ENCODE results near the gene RILP.
"Not testable (repeated sequence)": the region's sequence is repeated elsewhere in the genome, so short reads cannot be mapped to it uniquely, and the experiment has no call there.

Gene RILP

GRCh38 chr17:1649844-1650501 lies at the start of gene RILP:
RILP (minus strand) TSS chr17:1649866; CDS start chr17:1649804, 62 bp downstream.
- DNase-seq (ENCODE audit: low read depth), result no peak

- DNase-seq (ENCODE audit: low read depth), result no peak
These were observed 48.0 kb upstream of the RILP start for GRCh38 chr17:1697681-1698080.

- DNase-seq (ENCODE audit: low read depth), result no peak
These were observed 45.7 kb upstream of the RILP start for GRCh38 chr17:1695365-1695764.

GRCh38 chr17:1693339-1693738 lies 43.7 kb upstream of the RILP start:
- DNase-seq (ENCODE audit: low read depth), result no peak

GRCh38 chr17:1690544-1691221 lies 41.0 kb upstream of the RILP start:
- DNase-seq (ENCODE audit: low read depth), result no peak

- not testable (repeated sequence) for DNase-seq (ENCODE audit: low read depth)
These were observed 38.7 kb upstream of the RILP start for GRCh38 chr17:1688405-1688804.

- DNase-seq (ENCODE audit: low read depth), result no peak
These were observed 36.4 kb upstream of the RILP start for GRCh38 chr17:1686086-1686485.

- DNase-seq (ENCODE audit: low read depth), result peak; percentile 97
These were observed 34.9 kb upstream of the RILP start, which contains the start of gene PRPF8 for GRCh38 chr17:1684378-1685189. PRPF8 (minus strand) TSS chr17:1684867; CDS start chr17:1684571, 296 bp downstream.

- DNase-seq (ENCODE audit: low read depth), result no peak
These were observed 33.8 kb upstream of the RILP start for GRCh38 chr17:1683459-1683858.

GRCh38 chr17:1676401-1676800 lies 26.7 kb upstream of the RILP start:
- no peak for DNase-seq (ENCODE audit: low read depth)

GRCh38 chr17:1673041-1673785 lies 23.5 kb upstream of the RILP start:
- DNase-seq (ENCODE audit: low read depth), result no peak

GRCh38 chr17:1663934-1664333 lies 14.3 kb upstream of the RILP start:
- not testable (repeated sequence) for DNase-seq (ENCODE audit: low read depth)

- DNase-seq (ENCODE audit: low read depth), result no peak
These were observed 11.4 kb upstream of the RILP start for GRCh38 chr17:1661045-1661444.

GRCh38 chr17:1658100-1658499 lies 8.4 kb upstream of the RILP start:
- DNase-seq (ENCODE audit: low read depth), result no peak

- no peak for DNase-seq (ENCODE audit: low read depth)
These were observed 4.1 kb upstream of the RILP start for GRCh38 chr17:1653735-1654134.

GRCh38 chr17:1652794-1653193 lies 3.1 kb upstream of the RILP start:
- DNase-seq (ENCODE audit: low read depth), result not testable (repeated sequence)

- DNase-seq (ENCODE audit: low read depth), result no peak
These were observed 1.8 kb upstream of the RILP start for GRCh38 chr17:1651559-1651844.

- DNase-seq (ENCODE audit: low read depth), result no peak
These were observed 1.3 kb upstream of the RILP start for GRCh38 chr17:1650731-1651558.

GRCh38 chr17:1648963-1649843 lies 463 bp downstream of the RILP start:
- peak; percentile 86 for DNase-seq (ENCODE audit: low read depth)

GRCh38 chr17:1648173-1648962 lies 1.3 kb downstream of the RILP start:
- DNase-seq (ENCODE audit: low read depth), result no peak

Measured in stimulated activated CD8-positive, alpha-beta memory T cell treated with anti-CD3 and anti-CD28 coated beads, Interleukin-12 subunit alpha, Interleukin-12 subunit beta, amount 100 ng/mL, for 1 hour (primary cell).